ENCODE measurements around the gene L3MBTL4. TPM values are rescaled to one million over a fixed set of nuclear protein-coding genes. Genes with fewer than 3 reads are reported as not detected.

Gene L3MBTL4
- total RNA-seq, 1 experiment from 2014 or later, result not detected

DNA sequence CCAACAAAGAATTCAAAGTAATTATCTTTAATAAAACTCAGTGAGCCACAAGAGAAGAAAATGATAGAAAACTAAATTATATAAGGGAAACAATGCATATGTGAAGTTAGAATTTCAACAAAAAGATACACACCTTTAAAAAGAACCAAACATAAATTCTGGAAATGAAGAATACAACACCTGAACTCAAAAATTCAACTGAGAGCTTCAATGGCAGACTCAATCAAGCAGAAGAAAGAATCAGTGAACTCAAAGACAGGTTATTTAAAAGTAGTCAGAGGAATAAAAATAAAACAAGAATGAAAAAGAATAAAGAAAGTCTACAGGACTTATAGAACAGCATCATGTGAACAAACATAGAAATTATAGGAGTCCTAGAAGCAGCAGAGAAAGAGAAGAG, 73.4 kb downstream of the L3MBTL4 start:
- RAD21 ChIA-PET (ENCODE audit: low non-redundant PET in 1 of 2, low total read pairs in 2 of 2, uncharacterized antibody in 2 of 2, unreplicated experiment in 2 of 2), result no interaction called here
- no peaks in the 10 kb centered on the region for H3K9me2 ChIP-seq (ENCODE audit: insufficient read depth)
- H3K79me2 ChIP-seq (ENCODE audit: insufficient read depth, low read length), result no peaks in the 10 kb centered on the region
- no peak overlapping the region for H3K4me2 ChIP-seq (ENCODE audit: low read length)
- H3K36me3 ChIP-seq (ENCODE audit: control insufficient read depth in 1 of 2, insufficient read depth in 2 of 2, low read length in 2 of 2), result no peaks in the 10 kb centered on the region; a peak in 1 of 4 replicates
- no peak overlapping the region for H3K4me3 ChIP-seq (replicated peaks in 1 of 2; ENCODE audit: low read depth in 1 of 2, low read length in 2 of 2)
- H3K27ac ChIP-seq (ENCODE audit: low read depth, low read length), result no peak overlapping the region
- CTCF ChIA-PET, result no interaction called here
- H3K9ac ChIP-seq (ENCODE audit: low read length), result no peak overlapping the region
- BruUV-seq (replicated peaks), result no TSS peak
- ATAC-seq, result no peak
- H3K27me3 ChIP-seq (ENCODE audit: insufficient read depth, low read length), result no peaks in the 10 kb centered on the region
- no peaks in the 10 kb centered on the region for H3K4me1 ChIP-seq (ENCODE audit: control insufficient read depth in 1 of 2, insufficient read depth in 2 of 2, low read length in 2 of 2)
- intact Hi-C loops (cut with micrococcal nuclease), result no loop called here
- H2AFZ ChIP-seq (ENCODE audit: low read depth, low read length, poor library complexity, severe bottlenecking), result no peak overlapping the region
- POLR2A ChIA-PET, result no interaction called here
- TF ChIP-seq EZH2phosphoT487 (IDR thresholded peaks at IDR 0.05; ENCODE audit: borderline replicate concordance) (no peak), CEBPB (IDR thresholded peaks at IDR 0.05; ENCODE audit: low read depth) (no peak), RAD21 (IDR thresholded peaks at IDR 0.05; ENCODE audit: low read depth) (no peak), ZFX (IDR thresholded peaks at IDR 0.05) (no peak), SIN3A (IDR thresholded peaks at IDR 0.05; ENCODE audit: low read depth) (no peak), ZNF274 (IDR thresholded peaks at IDR 0.05; ENCODE audit: low read depth, low read length) (no peak), ZBTB33 (IDR thresholded peaks at IDR 0.05; ENCODE audit: extremely low read depth, insufficient replicate concordance, low read length) (no peak), JUND (IDR thresholded peaks at IDR 0.05) (no peak), YY1 (IDR thresholded peaks at IDR 0.05; ENCODE audit: extremely low read depth, insufficient replicate concordance, low read depth, low read length) (no peak), SRF (IDR thresholded peaks at IDR 0.05; ENCODE audit: low read depth) (no peak), CBX3 (IDR thresholded peaks at IDR 0.05; ENCODE audit: low read depth) (no peak), EZH2 (IDR thresholded peaks at IDR 0.05) (no peak), ELF1 (IDR thresholded peaks at IDR 0.05; ENCODE audit: borderline replicate concordance, low read depth) (no peak), CTCF (IDR thresholded peaks at IDR 0.05 in 2 of 3, conservative IDR thresholded peaks at IDR 0.05 in 1 of 3; ENCODE audit: borderline replicate concordance in 1 of 3, insufficient read depth in 1 of 3, low read depth in 2 of 3, low read length in 2 of 3) (no peak)
- TF ChIP-seq, protein P1, sequence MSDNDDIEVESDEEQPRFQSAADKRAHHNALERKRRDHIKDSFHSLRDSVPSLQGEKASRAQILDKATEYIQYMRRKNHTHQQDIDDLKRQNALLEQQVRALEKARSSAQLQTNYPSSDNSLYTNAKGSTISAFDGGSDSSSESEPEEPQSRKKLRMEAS (IDR thresholded peaks at IDR 0.05), result no peak
- TF ChIP-seq, protein P2, sequence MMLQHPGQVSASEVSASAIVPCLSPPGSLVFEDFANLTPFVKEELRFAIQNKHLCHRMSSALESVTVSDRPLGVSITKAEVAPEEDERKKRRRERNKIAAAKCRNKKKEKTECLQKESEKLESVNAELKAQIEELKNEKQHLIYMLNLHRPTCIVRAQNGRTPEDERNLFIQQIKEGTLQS (IDR thresholded peaks at IDR 0.05), result no peak
- TF ChIP-seq, protein P3, sequence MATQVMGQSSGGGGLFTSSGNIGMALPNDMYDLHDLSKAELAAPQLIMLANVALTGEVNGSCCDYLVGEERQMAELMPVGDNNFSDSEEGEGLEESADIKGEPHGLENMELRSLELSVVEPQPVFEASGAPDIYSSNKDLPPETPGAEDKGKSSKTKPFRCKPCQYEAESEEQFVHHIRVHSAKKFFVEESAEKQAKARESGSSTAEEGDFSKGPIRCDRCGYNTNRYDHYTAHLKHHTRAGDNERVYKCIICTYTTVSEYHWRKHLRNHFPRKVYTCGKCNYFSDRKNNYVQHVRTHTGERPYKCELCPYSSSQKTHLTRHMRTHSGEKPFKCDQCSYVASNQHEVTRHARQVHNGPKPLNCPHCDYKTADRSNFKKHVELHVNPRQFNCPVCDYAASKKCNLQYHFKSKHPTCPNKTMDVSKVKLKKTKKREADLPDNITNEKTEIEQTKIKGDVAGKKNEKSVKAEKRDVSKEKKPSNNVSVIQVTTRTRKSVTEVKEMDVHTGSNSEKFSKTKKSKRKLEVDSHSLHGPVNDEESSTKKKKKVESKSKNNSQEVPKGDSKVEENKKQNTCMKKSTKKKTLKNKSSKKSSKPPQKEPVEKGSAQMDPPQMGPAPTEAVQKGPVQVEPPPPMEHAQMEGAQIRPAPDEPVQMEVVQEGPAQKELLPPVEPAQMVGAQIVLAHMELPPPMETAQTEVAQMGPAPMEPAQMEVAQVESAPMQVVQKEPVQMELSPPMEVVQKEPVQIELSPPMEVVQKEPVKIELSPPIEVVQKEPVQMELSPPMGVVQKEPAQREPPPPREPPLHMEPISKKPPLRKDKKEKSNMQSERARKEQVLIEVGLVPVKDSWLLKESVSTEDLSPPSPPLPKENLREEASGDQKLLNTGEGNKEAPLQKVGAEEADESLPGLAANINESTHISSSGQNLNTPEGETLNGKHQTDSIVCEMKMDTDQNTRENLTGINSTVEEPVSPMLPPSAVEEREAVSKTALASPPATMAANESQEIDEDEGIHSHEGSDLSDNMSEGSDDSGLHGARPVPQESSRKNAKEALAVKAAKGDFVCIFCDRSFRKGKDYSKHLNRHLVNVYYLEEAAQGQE (IDR thresholded peaks at IDR 0.05; ENCODE audit: low read depth), result no peak
- DNase-seq (ENCODE audit: low read depth, low spot score), result no peak
- H4K20me1 ChIP-seq (ENCODE audit: insufficient read depth), result no peaks in the 10 kb centered on the region; the same call in 1 of the 2 replicates
- peaks cover 13 to 20% of the 10 kb centered on the region in 2 experiments; a peak in 3 of 4 replicates for H3K9me3 ChIP-seq (ENCODE audit: control insufficient read depth in 1 of 2, insufficient read depth in 1 of 2, low read depth in 1 of 2, low read length in 2 of 2)
